ENCODE data around the gene SHROOM3. TPM values are rescaled to one million over a fixed set of nuclear protein-coding genes. Genes with fewer than 3 reads are reported as not detected.
A peak's percentile ranks its signal among the peaks of the same experiment; 100 is the strongest.
"Not testable (repeated sequence)": the region's sequence is repeated elsewhere in the genome, so short reads cannot be mapped to it uniquely, and the experiment has no call there.

SHROOM3 gene
- total RNA-seq, 6 experiments from 2014 or later, result 39.1 to 98.7 (median 40.9) TPM

DNA sequence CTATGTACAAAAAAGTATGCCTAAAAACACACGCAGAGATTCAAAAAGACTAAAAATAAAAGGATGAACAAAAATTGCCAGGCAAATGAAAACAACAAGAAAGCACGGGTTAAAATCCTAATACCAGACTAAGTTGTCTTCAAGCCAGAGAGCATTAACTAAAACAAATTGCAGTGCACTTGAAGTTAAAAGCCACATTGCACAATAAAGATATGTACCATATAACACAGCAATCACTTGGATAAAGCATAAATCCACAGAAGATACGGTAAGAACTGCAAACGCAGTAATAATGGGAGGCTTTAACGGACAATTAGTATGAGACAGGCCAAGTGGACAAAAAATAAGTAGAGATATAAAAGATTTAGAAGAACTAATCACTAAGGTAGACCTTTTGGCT lies 28.9 kb upstream of the SHROOM3 start:
- no peak for DNase-seq
- H3K27me3 Mint-ChIP-seq (ENCODE audit: insufficient read depth), result peaks cover 46% of the 10 kb centered on the region
- no peak overlapping the region for H3K27ac Mint-ChIP-seq
- TF ChIP-seq, protein P1, sequence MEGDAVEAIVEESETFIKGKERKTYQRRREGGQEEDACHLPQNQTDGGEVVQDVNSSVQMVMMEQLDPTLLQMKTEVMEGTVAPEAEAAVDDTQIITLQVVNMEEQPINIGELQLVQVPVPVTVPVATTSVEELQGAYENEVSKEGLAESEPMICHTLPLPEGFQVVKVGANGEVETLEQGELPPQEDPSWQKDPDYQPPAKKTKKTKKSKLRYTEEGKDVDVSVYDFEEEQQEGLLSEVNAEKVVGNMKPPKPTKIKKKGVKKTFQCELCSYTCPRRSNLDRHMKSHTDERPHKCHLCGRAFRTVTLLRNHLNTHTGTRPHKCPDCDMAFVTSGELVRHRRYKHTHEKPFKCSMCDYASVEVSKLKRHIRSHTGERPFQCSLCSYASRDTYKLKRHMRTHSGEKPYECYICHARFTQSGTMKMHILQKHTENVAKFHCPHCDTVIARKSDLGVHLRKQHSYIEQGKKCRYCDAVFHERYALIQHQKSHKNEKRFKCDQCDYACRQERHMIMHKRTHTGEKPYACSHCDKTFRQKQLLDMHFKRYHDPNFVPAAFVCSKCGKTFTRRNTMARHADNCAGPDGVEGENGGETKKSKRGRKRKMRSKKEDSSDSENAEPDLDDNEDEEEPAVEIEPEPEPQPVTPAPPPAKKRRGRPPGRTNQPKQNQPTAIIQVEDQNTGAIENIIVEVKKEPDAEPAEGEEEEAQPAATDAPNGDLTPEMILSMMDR (IDR thresholded peaks at IDR 0.05), result no peak
- no peak overlapping the region for H3K4me3 Mint-ChIP-seq
- H3K9me3 Mint-ChIP-seq, result no peaks in the 10 kb centered on the region
- H3K36me3 Mint-ChIP-seq (ENCODE audit: low read depth), result no peaks in the 10 kb centered on the region
- H3K4me1 Mint-ChIP-seq (ENCODE audit: low read depth), result no peaks in the 10 kb centered on the region

DNA sequence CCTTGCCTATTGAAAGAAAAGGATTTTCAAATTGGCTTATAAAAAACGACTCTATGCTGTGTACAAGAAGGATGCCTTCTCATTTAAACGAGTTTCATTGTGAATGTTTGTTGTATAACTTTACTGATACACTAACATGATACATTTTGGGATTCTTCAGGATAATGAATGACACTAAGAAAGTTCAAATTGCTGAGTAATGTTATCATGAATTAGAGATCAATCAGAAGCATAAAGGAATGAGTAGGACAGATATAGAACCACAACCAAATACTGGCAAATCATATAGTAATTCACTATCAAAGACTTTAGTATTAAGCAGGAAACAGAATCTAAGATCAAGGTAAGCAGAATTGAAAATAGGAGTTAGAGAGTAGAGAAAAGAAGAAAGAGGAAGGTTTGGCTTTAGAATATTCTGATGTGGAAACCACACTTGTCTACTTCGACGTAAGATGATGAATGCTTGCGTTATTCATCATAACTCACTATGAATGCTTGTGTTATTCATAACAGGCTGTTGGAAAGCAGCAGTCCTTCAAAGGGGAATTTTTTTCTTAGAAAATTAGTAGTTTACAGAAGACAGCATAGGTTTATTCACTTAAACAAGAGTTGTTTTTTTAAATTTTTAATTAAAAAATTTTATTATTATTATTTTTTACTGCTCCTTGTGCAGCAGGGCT lies 27.4 kb upstream of the SHROOM3 start:
- no peak for DNase-seq
- Mint-ChIP-seq H3K27ac (no peak overlapping the region), H3K36me3 (ENCODE audit: low read depth) (no peaks in the 10 kb centered on the region), H3K9me3 (no peaks in the 10 kb centered on the region), H3K27me3 (ENCODE audit: insufficient read depth) (peaks cover 38% of the 10 kb centered on the region), H3K4me3 (no peak overlapping the region), H3K4me1 (ENCODE audit: low read depth) (no peaks in the 10 kb centered on the region)
- TF ChIP-seq, protein P1 (IDR thresholded peaks at IDR 0.05), result no peak

DNA sequence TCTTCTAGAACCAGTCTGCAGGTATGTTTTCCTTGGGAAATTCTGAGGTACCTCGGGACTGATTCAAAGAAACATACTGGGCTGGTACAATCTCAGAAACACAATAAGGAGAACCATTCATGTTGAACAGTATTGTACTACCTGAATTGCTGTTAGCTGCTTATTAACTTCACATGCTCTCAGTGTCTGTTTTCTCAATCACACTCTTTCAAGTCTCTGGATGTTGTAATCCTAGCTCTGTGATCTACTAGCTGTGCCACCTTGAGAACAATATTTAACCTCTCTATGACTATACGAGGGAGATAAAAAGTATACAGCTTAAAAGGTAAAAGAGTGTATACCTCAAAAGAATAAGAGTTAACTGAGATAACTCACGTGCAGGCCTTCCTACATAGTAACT lies 24.4 kb upstream of the SHROOM3 start:
- Mint-ChIP-seq H3K4me3 (no peak overlapping the region), H3K36me3 (ENCODE audit: low read depth) (no peaks in the 10 kb centered on the region), H3K27ac (no peak overlapping the region), H3K9me3 (no peaks in the 10 kb centered on the region), H3K4me1 (ENCODE audit: low read depth) (no peaks in the 10 kb centered on the region), H3K27me3 (ENCODE audit: insufficient read depth) (peaks cover 32% of the 10 kb centered on the region)
- TF ChIP-seq, protein P1 (IDR thresholded peaks at IDR 0.05), result no peak
- no peak for DNase-seq

DNA sequence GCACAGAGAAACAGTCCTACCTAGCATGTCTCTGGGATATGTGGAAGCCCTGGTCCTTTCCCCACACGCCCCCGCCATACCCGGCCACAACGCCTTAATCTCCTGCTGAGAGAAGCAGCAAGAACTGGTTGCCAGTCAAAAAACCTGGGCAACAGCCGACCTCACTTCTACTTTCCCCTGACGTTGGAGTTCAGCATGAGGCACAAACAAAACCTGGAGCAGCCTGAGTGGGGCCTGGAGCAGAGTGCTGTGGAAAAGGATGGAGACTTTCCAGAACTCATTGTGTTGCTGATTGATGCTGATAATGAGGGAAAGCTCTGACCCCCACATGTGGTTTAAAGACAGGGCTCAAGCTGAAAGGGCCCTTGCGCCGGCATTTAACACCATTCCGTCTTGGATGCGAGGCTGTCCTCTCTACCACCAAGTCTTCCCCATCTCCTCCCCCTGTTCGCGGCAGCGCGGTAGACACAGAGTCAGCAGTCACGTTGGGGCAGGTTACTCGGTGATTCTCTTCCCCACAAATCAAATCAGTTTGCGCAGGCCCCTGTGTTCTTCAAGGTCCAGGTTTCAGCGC lies 14.8 kb upstream of the SHROOM3 start:
- DNase-seq, result no peak

DNA sequence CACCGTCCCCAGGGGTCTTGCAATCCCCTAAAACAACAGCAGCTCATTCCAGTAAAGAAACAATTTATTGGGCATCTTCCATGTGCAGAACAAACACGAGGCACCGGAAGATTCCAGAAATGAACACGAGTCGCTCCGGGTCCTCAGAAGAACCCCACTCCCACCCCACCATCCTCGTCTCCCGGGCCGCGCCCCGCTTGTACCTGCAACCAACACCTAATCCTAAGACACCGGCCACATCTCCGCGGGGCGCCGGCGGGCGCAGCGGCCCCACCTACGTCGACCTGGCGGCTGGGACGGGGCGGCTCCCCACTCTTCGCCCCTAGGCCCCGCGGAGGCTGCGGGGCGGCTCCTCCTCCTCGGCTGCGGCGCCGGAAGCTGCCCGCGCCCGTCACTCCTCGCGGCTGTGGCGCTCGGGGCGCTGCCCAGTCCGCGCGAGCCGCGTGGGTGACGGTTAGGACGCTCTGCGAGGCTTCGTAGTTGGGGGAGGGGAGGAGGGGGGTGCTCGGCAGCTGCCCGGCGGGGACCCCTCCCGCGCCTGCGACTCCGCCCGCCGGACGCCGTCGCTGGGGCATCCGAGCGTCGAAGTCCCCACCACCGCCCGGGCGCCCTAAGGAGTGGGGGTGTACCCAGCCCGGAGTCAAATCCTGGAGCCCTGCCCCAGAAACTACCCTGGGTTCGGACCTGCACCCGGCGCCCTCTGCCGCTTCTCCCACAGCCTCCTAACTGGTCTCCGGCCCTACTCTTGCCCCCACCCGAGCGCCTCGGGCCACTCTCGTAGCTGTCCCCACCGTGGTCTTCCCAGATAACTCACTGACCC lies 14.1 kb upstream of the SHROOM3 start, which contains the start of gene CCDC158:
Gene CCDC158 (minus strand): TSS at position 380 of the 820 bp plus-strand sequence. CDS start 17,934 bp downstream, outside the sequence.
- peaks cover 18% of the 10 kb centered on the region for H3K27me3 Mint-ChIP-seq (ENCODE audit: insufficient read depth)
- no peaks in the 10 kb centered on the region for H3K9me3 Mint-ChIP-seq
- TF ChIP-seq, protein P1 (IDR thresholded peaks at IDR 0.05), result no peak
- H3K4me3 Mint-ChIP-seq, result peak within 1 kb of the TSS; percentile 69
- peaks cover 4% of the 10 kb centered on the region; the same call in 1 of the 2 replicates for H3K4me1 Mint-ChIP-seq (ENCODE audit: low read depth)
- H3K27ac Mint-ChIP-seq, result no peak within 1 kb of the TSS; the same call in 1 of the 2 replicates
- DNase-seq, result no peak
- H3K36me3 Mint-ChIP-seq (ENCODE audit: low read depth), result no peaks in the 10 kb centered on the region

More for the DNA sequence above, 14.8 kb upstream of the SHROOM3 start:
- peaks cover 4% of the 10 kb centered on the region; the same call in 1 of the 2 replicates for H3K4me1 Mint-ChIP-seq (ENCODE audit: low read depth)
- H3K4me3 Mint-ChIP-seq, result peak overlapping the region; percentile 69
- H3K9me3 Mint-ChIP-seq, result no peaks in the 10 kb centered on the region
- TF ChIP-seq, protein P1 (IDR thresholded peaks at IDR 0.05), result no peak
- no peak overlapping the region; the same call in 1 of the 2 replicates for H3K27ac Mint-ChIP-seq
- H3K36me3 Mint-ChIP-seq (ENCODE audit: low read depth), result no peaks in the 10 kb centered on the region
- H3K27me3 Mint-ChIP-seq (ENCODE audit: insufficient read depth), result peaks cover 20% of the 10 kb centered on the region

DNA sequence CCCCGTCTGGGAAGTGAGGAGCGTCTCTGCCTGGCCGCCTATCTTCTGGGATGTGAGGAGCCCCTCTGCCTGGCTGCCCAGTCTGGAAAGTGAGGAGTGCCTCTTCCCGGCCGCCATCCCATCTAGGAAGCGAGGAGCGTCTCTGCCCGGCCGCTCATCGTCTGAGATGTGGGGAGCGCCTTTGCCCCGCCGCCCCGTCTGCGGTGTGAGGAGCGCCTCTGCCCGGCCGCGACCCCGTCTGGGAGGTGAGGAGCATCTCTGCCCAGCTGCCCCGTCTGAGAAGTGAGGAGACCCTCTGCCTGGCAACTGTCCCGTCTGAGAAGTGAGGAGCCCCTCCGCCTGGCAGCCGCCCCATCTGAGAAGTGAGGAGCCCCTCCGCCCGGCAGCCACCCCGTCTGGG lies 11.9 kb upstream of the SHROOM3 start:
- H3K27ac Mint-ChIP-seq; H3K4me1 Mint-ChIP-seq (ENCODE audit: low read depth); H3K36me3 Mint-ChIP-seq (ENCODE audit: low read depth); H3K4me3 Mint-ChIP-seq; H3K9me3 Mint-ChIP-seq; DNase-seq: not testable (repeated sequence)
- peaks cover 11% of the 10 kb centered on the region; the same call in 1 of the 2 replicates for H3K27me3 Mint-ChIP-seq (ENCODE audit: insufficient read depth)
